ENCODE results near the gene GOLM1. TPM values are rescaled to one million over a fixed set of nuclear protein-coding genes. Genes with fewer than 3 reads are reported as not detected.

Gene GOLM1
- total RNA-seq, 1 experiment from 2014 or later: 75.1 TPM

GRCh38 chr9:86075132-86076109, 23.9 kb downstream of the GOLM1 start:
- ATAC-seq (no peak), DNase-seq (ENCODE audit: low spot score) (no peak)
- peaks cover 25% of the 10 kb centered on the region for H3K4me1 Mint-ChIP-seq
- H3K27ac Mint-ChIP-seq: peak overlapping the region; percentile 28; the same call in 1 of the 2 replicates
- no peak for TF ChIP-seq ZBTB43 (CRISPR knock-in tag; IDR thresholded peaks at IDR 0.05)
- no peak for TF ChIP-seq ZNF232 (CRISPR knock-in tag; IDR thresholded peaks at IDR 0.05)
- TF ChIP-seq MAX (CRISPR knock-in tag; IDR thresholded peaks at IDR 0.05): no peak
- H3K27me3 Mint-ChIP-seq (ENCODE audit: low read depth): no peaks in the 10 kb centered on the region
- CTCF ChIA-PET: interaction anchor here (0.6 to 2.8 kb wide), 8 partner anchors 21 to 1308 kb away, joined by 3 to 14 read pairs (median 4); no protein-coding TSS in a partner anchor
- H3K4me3 Mint-ChIP-seq: no peak overlapping the region
- no peaks in the 10 kb centered on the region for H3K9me3 Mint-ChIP-seq
- POLR2A ChIA-PET: no interaction called here
- peaks cover 29% of the 10 kb centered on the region for H3K36me3 Mint-ChIP-seq

- peaks cover 29% of the 10 kb centered on the region for H3K36me3 Mint-ChIP-seq
- no peak for DNase-seq (ENCODE audit: low spot score)
- no peak for TF ChIP-seq ZNF425 (CRISPR knock-in tag; conservative IDR thresholded peaks at IDR 0.05)
- TF ChIP-seq ELF4 (CRISPR knock-in tag; IDR thresholded peaks at IDR 0.05; ENCODE audit: low read depth): no peak
- no peak for TF ChIP-seq ZNF512 (CRISPR knock-in tag; IDR thresholded peaks at IDR 0.05; ENCODE audit: borderline replicate concordance)
- TF ChIP-seq FOXJ3 (CRISPR knock-in tag; IDR thresholded peaks at IDR 0.05; ENCODE audit: borderline replicate concordance): no peak
- TF ChIP-seq ESRRA (CRISPR knock-in tag; IDR thresholded peaks at IDR 0.05; ENCODE audit: borderline replicate concordance): no peak
- no peak for TF ChIP-seq MXD4 (CRISPR knock-in tag; IDR thresholded peaks at IDR 0.05; ENCODE audit: borderline replicate concordance)
- no peak for TF ChIP-seq ERG (CRISPR knock-in tag; IDR thresholded peaks at IDR 0.05)
- no peak for TF ChIP-seq ATF2 (CRISPR knock-in tag; IDR thresholded peaks at IDR 0.05; ENCODE audit: borderline replicate concordance, low read depth)
- TF ChIP-seq NR1H2 (CRISPR knock-in tag; IDR thresholded peaks at IDR 0.05): no peak
- TF ChIP-seq ZNF263 (CRISPR knock-in tag; IDR thresholded peaks at IDR 0.05; ENCODE audit: low read depth): no peak
- TF ChIP-seq FOXP1 (CRISPR knock-in tag; IDR thresholded peaks at IDR 0.05; ENCODE audit: borderline replicate concordance): no peak
- TF ChIP-seq FOXK1 (CRISPR knock-in tag; IDR thresholded peaks at IDR 0.05): no peak
- H3K27ac Mint-ChIP-seq: no peak overlapping the region
- H3K27me3 Mint-ChIP-seq (ENCODE audit: low read depth): no peaks in the 10 kb centered on the region
- no peaks in the 10 kb centered on the region for H3K9me3 Mint-ChIP-seq
- H3K4me3 Mint-ChIP-seq: no peak overlapping the region
- POLR2A ChIA-PET: interaction anchor here (0.5 to 0.7 kb wide), 2 partner anchors 22 to 28 kb away, joined by 3 to 4 read pairs; no protein-coding TSS in a partner anchor
- H3K4me1 Mint-ChIP-seq: peaks cover 10% of the 10 kb centered on the region
- CTCF ChIA-PET: interaction anchor here (0.6 to 2.2 kb wide), 3 partner anchors 128 to 728 kb away, joined by 3 to 7 read pairs (median 3); no protein-coding TSS in a partner anchor
- no peak for ATAC-seq
These were observed 25.5 kb downstream of the GOLM1 start for GRCh38 chr9:86073839-86074238.
